Peyer's patch (tissue), 4 donors: ENCODE data around the gene CDKN3.

Experiments used
- CTCF ChIP-seq, 6 experiments: fragments of 450-650 bp in 4 of 6; fragments of 200-600 bp in 2 of 6; sonication (generic) in 1 of 6; IDR thresholded peaks; one replicate each; pipeline ENCODE4 v1.5.1; 2017 to 2019; ENCODE audit warnings: antibody characterized with exemption in 6 of 6, mild to moderate bottlenecking in 3 of 6, moderate library complexity in 1 of 6
- POLR2A ChIP-seq, 2 donors: fragments of 450-650 bp; IDR thresholded peaks; one replicate each; pipeline ENCODE4 v1.5.1; 2017; ENCODE audit warnings: antibody characterized with exemption in 2 of 2, mild to moderate bottlenecking in 2 of 2, moderate library complexity in 2 of 2

DNA sequence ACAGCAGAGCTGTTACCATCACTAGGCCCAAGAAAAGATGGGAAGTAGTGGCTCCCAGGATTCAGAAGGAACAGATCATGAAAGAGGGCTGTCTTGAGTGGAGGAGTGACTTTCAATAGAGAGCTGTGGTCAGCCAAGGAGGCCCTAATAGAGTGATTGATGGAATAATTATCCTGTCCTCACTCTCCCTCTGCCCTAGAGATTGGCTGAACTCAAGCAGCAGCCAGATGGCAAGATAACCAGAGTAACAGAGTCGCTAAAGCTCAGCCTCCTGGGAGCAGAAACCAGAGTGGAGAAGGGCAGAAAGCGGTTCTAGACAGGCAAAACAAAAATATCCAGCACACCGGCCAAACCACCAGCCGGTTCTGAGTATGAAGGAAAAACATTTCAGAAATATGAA, 68.8 kb downstream of the CDKN3 start:
- TF ChIP-seq CTCF (IDR thresholded peaks at IDR 0.05) (no peak), POLR2A (IDR thresholded peaks at IDR 0.05) (no peak)
